NCI-H2171 (cell line): ENCODE measurements around the gene WDR38.

Experiments used
- DNase-seq: peaks from one replicate; lab custom pipeline; 2025; lab: John Stamatoyannopoulos, UW

The WDR38 gene

GRCh38 chr9:124852829-124853531 lies at the start of gene WDR38:
Gene WDR38, plus strand, starts transcription at chr9:124853460. Its CDS starts 72 bp downstream, at chr9:124853532.
- DNase-seq, result peak; percentile 64

- no peak for DNase-seq
These were observed 49.3 kb upstream of the WDR38 start for GRCh38 chr9:124803911-124804310.

- DNase-seq, result no peak
These were observed 48.1 kb upstream of the WDR38 start for GRCh38 chr9:124805186-124805585.

- DNase-seq, result no peak
These were observed 44.9 kb upstream of the WDR38 start for GRCh38 chr9:124808246-124808956.

- DNase-seq, result no peak
These were observed 44.0 kb upstream of the WDR38 start for GRCh38 chr9:124809211-124809610.

- DNase-seq, result no peak
These were observed 43.3 kb upstream of the WDR38 start for GRCh38 chr9:124809741-124810500.

GRCh38 chr9:124810663-124811355 lies 42.5 kb upstream of the WDR38 start:
- no peak for DNase-seq

GRCh38 chr9:124812441-124812876 lies 40.8 kb upstream of the WDR38 start:
- no peak for DNase-seq

- peak; percentile 14 for DNase-seq
These were observed 40.2 kb upstream of the WDR38 start for GRCh38 chr9:124813041-124813440.

GRCh38 chr9:124813501-124814163 lies 39.6 kb upstream of the WDR38 start:
- DNase-seq, result no peak

- DNase-seq, result no peak
These were observed 39.1 kb upstream of the WDR38 start for GRCh38 chr9:124814164-124814535.

GRCh38 chr9:124815601-124816000 lies 37.7 kb upstream of the WDR38 start:
- no peak for DNase-seq

GRCh38 chr9:124818431-124819281 lies 34.6 kb upstream of the WDR38 start:
- no peak for DNase-seq

GRCh38 chr9:124820698-124821623 lies 32.3 kb upstream of the WDR38 start:
- DNase-seq, result peak; percentile 39

- DNase-seq, result no peak
These were observed 24.5 kb upstream of the WDR38 start for GRCh38 chr9:124828489-124829333.

GRCh38 chr9:124829334-124829669 lies 24.0 kb upstream of the WDR38 start:
- DNase-seq, result no peak

GRCh38 chr9:124830593-124830992 lies 22.7 kb upstream of the WDR38 start:
- DNase-seq, result no peak

GRCh38 chr9:124831642-124832364 lies 21.5 kb upstream of the WDR38 start:
- DNase-seq, result no peak
